NCI-H748 treated with DMSO at 0.1 percent for 48 hours (cell line): ENCODE data around the gene AQP6.

Source experiments
- DNase-seq: peaks from one replicate; lab custom pipeline; 2025; lab: John Stamatoyannopoulos, UW

The AQP6 gene

DNA sequence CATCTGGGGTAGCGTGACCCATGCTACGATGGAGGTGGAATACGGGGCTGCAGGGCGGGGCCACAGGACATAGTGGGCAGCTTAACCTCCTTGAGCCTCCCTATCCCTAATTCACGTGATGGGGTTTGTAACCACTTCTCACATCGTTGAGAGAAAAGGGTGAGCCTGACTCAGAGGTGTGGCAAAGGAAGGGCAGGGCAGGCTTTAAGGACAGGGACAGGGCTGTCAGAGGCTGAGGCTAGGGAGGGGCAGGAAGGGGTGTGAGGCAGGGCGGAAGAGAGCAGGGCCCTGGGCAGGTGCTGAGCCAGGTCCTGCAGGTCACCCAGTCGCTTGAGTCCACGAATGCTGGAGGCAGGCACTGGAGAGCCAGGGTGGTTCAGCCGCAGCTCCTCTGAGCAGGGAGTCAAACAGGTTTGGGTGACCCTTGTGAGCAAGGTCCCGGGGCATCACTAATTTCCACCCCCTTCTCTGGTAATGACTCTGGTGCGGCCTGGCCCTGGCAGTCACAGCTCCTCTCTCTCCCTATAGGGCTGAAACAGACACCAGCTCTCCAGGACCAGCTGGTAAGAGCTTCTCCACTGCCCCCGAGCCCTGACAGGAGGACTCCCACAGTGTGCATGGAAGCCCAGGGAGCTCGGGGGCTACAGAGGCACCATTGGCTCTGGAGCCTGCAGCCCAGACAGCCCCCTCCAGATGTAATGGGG, 29.7 kb upstream of the AQP6 start:
- DNase-seq, result no peak

GRCh38 chr12:49943625-49943960, 29.2 kb upstream of the AQP6 start:
- no peak for DNase-seq

DNA sequence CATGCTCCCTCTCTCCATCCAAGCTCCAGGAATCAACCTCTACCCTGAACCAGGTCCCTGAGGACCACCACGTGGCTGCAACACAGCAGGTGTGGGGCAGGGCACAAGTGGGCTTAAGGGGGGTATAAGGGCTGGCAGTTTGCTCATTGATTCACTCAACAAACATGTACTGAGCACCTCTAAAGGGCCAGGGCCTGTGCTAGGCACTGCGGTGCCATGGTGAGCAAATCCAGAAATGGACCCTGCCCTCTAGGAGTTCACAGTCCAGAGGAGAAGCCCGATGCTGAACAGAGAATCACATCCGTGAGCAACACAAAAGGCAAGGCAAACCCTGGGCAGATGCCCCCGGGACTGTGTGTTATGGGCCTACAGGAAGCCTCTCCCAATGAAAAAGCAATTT, 28.7 kb upstream of the AQP6 start:
- no peak for DNase-seq

- no peak for DNase-seq
Observed at GRCh38 chr12:49944718-49945117, 28.0 kb upstream of the AQP6 start.

DNA sequence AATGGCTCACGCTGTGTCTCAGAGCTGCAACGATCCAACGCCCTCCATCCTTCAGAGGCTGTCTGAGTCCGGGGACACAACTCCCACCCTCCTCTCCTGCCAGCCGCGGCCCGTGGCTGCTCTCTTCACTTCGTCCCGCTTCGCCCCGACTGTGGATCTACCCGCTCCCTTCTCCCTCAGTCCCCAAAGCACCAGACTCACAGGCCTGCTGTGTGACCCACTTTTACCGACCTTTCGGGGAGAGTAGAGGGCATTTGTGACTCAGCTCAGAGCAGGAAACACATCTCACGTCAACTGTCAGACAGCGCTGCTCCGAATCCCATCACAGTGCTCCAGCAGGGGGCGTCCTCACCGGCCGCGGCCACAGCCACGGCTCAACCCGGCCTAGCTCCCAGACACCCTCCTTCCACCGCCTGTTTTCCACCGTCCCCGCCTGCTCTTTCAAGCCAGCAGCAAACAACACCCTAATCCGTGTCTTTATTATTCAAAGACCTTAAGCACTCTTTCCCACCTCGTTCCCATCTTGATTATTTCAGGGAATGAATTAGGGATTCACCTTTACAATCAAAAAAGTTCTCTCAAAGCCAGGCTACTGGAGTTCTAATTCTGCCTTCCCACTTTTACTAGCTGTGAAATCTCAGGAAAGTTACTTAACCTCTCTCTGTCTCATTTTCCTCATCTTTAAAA, 27.2 kb upstream of the AQP6 start:
- peak; percentile 19 for DNase-seq

GRCh38 chr12:49946086-49946485, 26.7 kb upstream of the AQP6 start:
- no peak for DNase-seq

GRCh38 chr12:49946497-49946896, 26.2 kb upstream of the AQP6 start:
- DNase-seq, result no peak

GRCh38 chr12:49947593-49948226, 25.0 kb upstream of the AQP6 start:
- DNase-seq, result no peak

- DNase-seq, result no peak
Observed at GRCh38 chr12:49948866-49949845, 23.6 kb upstream of the AQP6 start.

DNA sequence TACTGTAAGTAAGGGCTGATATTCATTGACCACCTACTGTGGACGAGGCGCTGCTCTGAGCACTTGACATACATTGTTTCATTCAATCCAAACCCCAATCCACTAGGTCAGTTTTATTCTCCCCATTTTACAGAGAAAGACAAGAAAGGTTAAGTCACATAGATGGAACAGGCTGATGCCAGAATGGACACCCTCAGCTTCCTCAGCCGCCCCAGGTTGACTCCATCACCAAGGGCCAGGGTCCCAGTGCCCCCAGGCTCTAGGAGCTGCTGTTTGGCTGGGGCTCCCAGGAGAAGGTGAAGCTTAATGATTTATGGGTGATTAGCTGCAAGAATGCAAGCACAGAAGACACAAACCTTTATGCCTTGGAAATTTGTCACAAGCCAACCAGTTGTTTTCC, 22.9 kb upstream of the AQP6 start:
- DNase-seq, result no peak

DNA sequence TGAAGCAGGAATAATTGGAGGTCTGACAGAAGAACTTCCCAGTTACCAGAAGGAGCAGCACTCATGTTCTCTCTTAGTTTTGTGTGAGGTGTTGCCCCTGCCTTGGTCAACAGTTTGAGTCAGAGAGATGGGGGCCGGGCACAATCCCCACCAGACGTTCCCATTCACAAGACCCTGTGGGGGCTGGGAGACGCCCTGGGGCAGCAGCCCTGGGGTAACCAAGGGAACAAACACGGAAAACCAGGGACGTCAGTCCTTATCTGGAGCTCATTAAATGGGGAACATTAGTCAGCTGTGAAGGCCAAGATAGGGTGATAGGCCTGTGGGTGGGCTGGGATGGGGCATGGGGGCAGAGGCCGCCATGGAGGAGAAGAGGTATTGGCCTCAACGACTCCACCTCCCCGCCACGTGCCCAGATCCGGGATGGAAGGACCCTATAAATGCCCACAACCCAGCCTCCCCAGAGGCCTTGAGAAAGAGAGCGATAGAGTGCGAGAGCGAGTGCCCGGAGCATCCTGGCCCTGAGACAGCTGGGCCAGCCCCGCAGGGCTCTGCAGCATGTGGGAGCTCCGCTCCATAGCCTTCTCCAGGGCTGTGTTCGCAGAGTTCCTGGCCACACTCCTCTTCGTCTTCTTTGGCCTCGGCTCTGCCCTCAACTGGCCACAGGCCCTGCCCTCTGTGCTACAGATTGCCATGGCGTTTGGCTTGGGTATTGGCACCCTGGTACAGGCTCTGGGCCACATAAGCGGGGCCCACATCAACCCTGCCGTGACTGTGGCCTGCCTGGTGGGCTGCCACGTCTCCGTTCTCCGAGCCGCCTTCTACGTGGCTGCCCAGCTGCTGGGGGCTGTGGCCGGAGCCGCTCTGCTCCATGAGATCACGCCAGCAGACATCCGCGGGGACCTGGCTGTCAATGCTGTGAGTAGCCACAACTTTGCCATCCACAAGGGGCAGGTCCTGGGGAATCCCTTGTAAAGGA, 22.2 kb upstream of the AQP6 start, which contains the start of gene AQP2:
TSS of gene AQP2 (plus strand) at position 465 of the 979 bp plus-strand sequence. CDS start at position 559, 94 bp downstream.
- DNase-seq, result no peak

- DNase-seq, result no peak
Observed at GRCh38 chr12:49951411-49952240, 21.1 kb upstream of the AQP6 start.

GRCh38 chr12:49952391-49953055, 20.2 kb upstream of the AQP6 start:
- no peak for DNase-seq

DNA sequence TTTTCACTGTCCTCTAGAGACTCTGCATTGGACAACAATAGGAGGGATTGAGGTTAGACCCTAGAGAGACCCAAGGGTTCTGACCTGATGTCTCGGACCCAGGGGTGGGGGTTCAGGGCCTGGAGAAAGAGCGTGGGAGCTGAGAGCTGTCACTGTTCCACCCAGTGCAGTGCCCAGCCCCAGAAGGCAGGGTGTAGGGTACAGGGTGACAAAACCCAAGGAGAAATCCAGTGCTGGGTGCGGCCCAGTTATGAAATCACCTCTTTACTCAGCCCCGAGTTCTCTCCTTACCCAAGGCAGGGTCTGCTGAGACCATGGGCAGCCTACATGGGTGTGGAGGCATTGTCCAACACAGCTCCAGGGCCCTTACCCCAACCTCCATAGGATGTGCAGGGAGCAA, 19.6 kb upstream of the AQP6 start:
- no peak for DNase-seq

DNA sequence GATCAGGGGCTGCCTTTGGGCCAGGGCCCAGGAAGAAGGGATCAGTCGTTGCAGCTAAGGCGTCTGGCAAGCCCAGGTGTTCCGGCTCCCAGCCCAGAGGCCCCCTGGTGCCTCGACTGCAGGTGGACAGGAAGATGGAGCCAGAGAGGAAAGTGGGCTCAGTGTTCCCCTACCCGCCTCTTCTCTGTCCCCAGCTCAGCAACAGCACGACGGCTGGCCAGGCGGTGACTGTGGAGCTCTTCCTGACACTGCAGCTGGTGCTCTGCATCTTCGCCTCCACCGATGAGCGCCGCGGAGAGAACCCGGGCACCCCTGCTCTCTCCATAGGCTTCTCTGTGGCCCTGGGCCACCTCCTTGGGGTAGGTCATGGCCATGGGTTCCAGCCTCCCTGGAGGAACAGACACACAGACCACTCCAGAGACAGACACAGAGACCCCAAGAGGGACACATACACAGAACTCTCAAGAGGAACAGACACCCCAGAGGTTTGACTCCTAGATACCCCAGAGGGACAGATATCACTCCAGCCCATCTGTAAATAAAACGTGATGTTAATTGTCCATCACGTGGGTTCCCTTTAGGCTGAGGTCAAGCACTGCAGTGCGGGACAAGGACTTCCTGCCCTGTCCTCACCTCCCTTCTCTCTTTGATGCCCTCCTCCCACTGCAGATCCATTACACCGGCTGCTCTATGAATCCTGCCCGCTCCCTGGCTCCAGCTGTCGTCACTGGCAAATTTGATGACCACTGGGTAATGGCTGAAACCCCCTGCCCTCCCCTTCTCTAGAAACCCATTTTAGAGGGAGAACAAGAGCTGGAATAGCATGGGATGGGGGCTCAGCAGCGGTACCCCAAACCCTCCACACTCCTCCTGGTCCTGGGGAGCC, 18.5 kb upstream of the AQP6 start:
- no peak for DNase-seq

- no peak for DNase-seq
Observed at GRCh38 chr12:49954863-49955830, 17.6 kb upstream of the AQP6 start.
